ENCODE results near the gene TMF1.

Gene TMF1

GRCh38 chr3:68972358-68972979 is 79.7 kb downstream of the TMF1 start:
- peak; percentile 48 for DNase-seq

All from activated CD4-positive, alpha-beta T cell treated with anti-CD3 and anti-CD28 coated beads, Interleukin-2, amount 50 U/mL, for 16 hours (primary cell).